H9 (cell line): ENCODE results near the gene NENF. TPM values are rescaled to one million over a fixed set of nuclear protein-coding genes. Genes with fewer than 3 reads are reported as not detected.

ENCODE experiments used
- DNase-seq: peaks from one replicate; pipeline ENCODE4 v3.0.0-alpha.2; 2017
- H2AFZ ChIP-seq: one replicate; pipeline ENCODE4 v1.6.1; 2013; ENCODE audit warnings: mild to moderate bottlenecking, low read length, control low read depth, moderate library complexity
- H2AK5ac ChIP-seq: 2 replicates; pipeline ENCODE4 v1.6.1; 2013; ENCODE audit warnings: low read length, control low read depth, mixed read lengths; ENCODE audit not compliant: insufficient read length
- H2BK120ac ChIP-seq: one replicate; pipeline ENCODE4 v1.6.1; 2013; ENCODE audit warnings: low read depth, mild to moderate bottlenecking, low read length, control low read depth, inconsistent platforms; ENCODE audit not compliant: poor library complexity, severe bottlenecking
- H2BK12ac ChIP-seq: 2 replicates; pipeline ENCODE4 v1.6.1; 2013; ENCODE audit warnings: low read length, control low read depth, mixed read lengths, low read depth; ENCODE audit not compliant: insufficient read length
- H2BK15ac ChIP-seq: 2 replicates; pipeline ENCODE4 v1.6.1; 2013; ENCODE audit warnings: low read depth, low read length, control low read depth
- H2BK20ac ChIP-seq: one replicate; pipeline ENCODE4 v1.6.1; 2013; ENCODE audit warnings: low read depth, mild to moderate bottlenecking, low read length, control low read depth, inconsistent platforms; ENCODE audit not compliant: poor library complexity, severe bottlenecking
- H2BK5ac ChIP-seq: 2 replicates; pipeline ENCODE4 v1.6.1; 2013; ENCODE audit warnings: low read length, control low read depth, mixed read lengths; ENCODE audit not compliant: insufficient read length
- H3K14ac ChIP-seq: 2 replicates; pipeline ENCODE4 v1.6.1; 2013; ENCODE audit warnings: low read length, control low read depth; ENCODE audit not compliant: insufficient read depth
- H3K18ac ChIP-seq: 2 replicates; pipeline ENCODE4 v1.6.1; 2013; ENCODE audit warnings: low read depth, mild to moderate bottlenecking, mixed read lengths, low read length, control low read depth; ENCODE audit not compliant: insufficient read length
- H3K23ac ChIP-seq: 2 replicates; pipeline ENCODE4 v1.6.1; 2013; ENCODE audit warnings: low read length, control low read depth, mixed read lengths, low read depth; ENCODE audit not compliant: insufficient read length
- H3K23me2 ChIP-seq: 2 replicates; pipeline ENCODE4 v1.6.1; 2013; ENCODE audit warnings: low read depth, mild to moderate bottlenecking, mixed read lengths, low read length, control low read depth; ENCODE audit not compliant: insufficient read length, poor library complexity, severe bottlenecking
- H3K27ac ChIP-seq: 2 replicates; pipeline ENCODE4 v1.5.1; 2013; ENCODE audit warnings: low read length, control low read depth, mixed read lengths, low read depth; ENCODE audit not compliant: insufficient read length
- H3K27me3 ChIP-seq: 2 replicates; pipeline ENCODE4 v1.6.1; 2013; ENCODE audit warnings: low read length, control low read depth, inconsistent platforms; ENCODE audit not compliant: insufficient read depth
- H3K4ac ChIP-seq: 2 replicates; pipeline ENCODE4 v1.6.1; 2013; ENCODE audit warnings: low read depth, mild to moderate bottlenecking, control low read depth, inconsistent platforms, low read length, moderate library complexity
- H3K4me1 ChIP-seq: 2 replicates; pipeline ENCODE4 v1.6.1; 2013; ENCODE audit warnings: low read length, control low read depth, inconsistent platforms; ENCODE audit not compliant: insufficient read depth
- H3K4me2 ChIP-seq: 2 replicates; pipeline ENCODE4 v1.6.1; 2013; ENCODE audit warnings: low read length, control low read depth, mixed read lengths; ENCODE audit not compliant: insufficient read length, insufficient read depth
- H3K56ac ChIP-seq: 2 replicates; pipeline ENCODE4 v1.6.1; 2013; ENCODE audit warnings: low read depth, mild to moderate bottlenecking, mixed read lengths, low read length, control low read depth; ENCODE audit not compliant: insufficient read length
- H3K79me1 ChIP-seq: 2 replicates; pipeline ENCODE4 v1.6.1; 2013; ENCODE audit warnings: low read depth, mild to moderate bottlenecking, moderate library complexity, low read length, control low read depth, inconsistent platforms; ENCODE audit not compliant: insufficient read depth, poor library complexity, severe bottlenecking
- H3K79me2 ChIP-seq: 2 replicates; pipeline ENCODE4 v1.6.1; 2013; ENCODE audit warnings: low read length, control low read depth, inconsistent platforms; ENCODE audit not compliant: insufficient read depth
- H3K9ac ChIP-seq: 2 replicates; pipeline ENCODE4 v1.6.1; 2013; ENCODE audit warnings: low read length, control low read depth, mixed read lengths; ENCODE audit not compliant: insufficient read length; ENCODE audit errors: extremely low read depth
- H3K9me3 ChIP-seq: one replicate; pipeline ENCODE4 v1.6.1; 2013; ENCODE audit warnings: low read depth, low read length, inconsistent platforms; ENCODE audit not compliant: control insufficient read depth
- H3T11ph ChIP-seq: one replicate; pipeline ENCODE4 v1.6.1; 2013; ENCODE audit warnings: mild to moderate bottlenecking, low read length, control low read depth, inconsistent platforms
- H4K20me1 ChIP-seq: one replicate; pipeline ENCODE4 v1.6.1; 2013; ENCODE audit not compliant: control insufficient read depth, insufficient read length, insufficient read depth
- H4K5ac ChIP-seq: 2 replicates; pipeline ENCODE4 v1.6.1; 2013; ENCODE audit warnings: low read depth, mild to moderate bottlenecking, mixed read lengths, low read length, control low read depth; ENCODE audit not compliant: insufficient read length
- H4K8ac ChIP-seq: replicated peaks from 2 replicates; pipeline ENCODE4 v1.6.1; 2013; ENCODE audit warnings: low read length, control low read depth, mixed read lengths, low read depth; ENCODE audit not compliant: insufficient read length
- H4K91ac ChIP-seq: 2 replicates; pipeline ENCODE4 v1.6.1; 2013; ENCODE audit warnings: low read depth, mild to moderate bottlenecking, moderate library complexity, mixed read lengths, low read length, control low read depth; ENCODE audit not compliant: insufficient read length
- H3K27ac Mint-ChIP-seq, 3 experiments: 2 replicates in 2 of 3; 3 replicates in 1 of 3; pipeline ENCODE4 v1.8.0; 2020 to 2021; ENCODE audit warnings: mixed read lengths in 3 of 3, mild to moderate bottlenecking in 1 of 3, moderate library complexity in 1 of 3
- H3K27me3 Mint-ChIP-seq: 2 replicates; pipeline ENCODE4 v1.8.0; 2021; ENCODE audit warnings: low read depth, mild to moderate bottlenecking, moderate library complexity, mixed read lengths
- H3K36me3 Mint-ChIP-seq, 3 experiments: 2 replicates in 2 of 3; 3 replicates in 1 of 3; pipeline ENCODE4 v1.8.0; 2020 to 2021; ENCODE audit warnings: low read depth in 3 of 3, mixed read lengths in 3 of 3; ENCODE audit not compliant: insufficient read depth in 1 of 3
- H3K4me1 Mint-ChIP-seq, 2 experiments: 2 replicates each; pipeline ENCODE4 v1.8.0; 2020; ENCODE audit warnings: mixed read lengths in 2 of 2
- H3K4me3 Mint-ChIP-seq, 2 experiments: 2 replicates in 1 of 2; 3 replicates in 1 of 2; pipeline ENCODE4 v1.8.0; 2020 to 2021; ENCODE audit warnings: mild to moderate bottlenecking in 2 of 2, mixed read lengths in 2 of 2, moderate library complexity in 1 of 2
- H3K9me3 Mint-ChIP-seq, 2 experiments: 2 replicates in 1 of 2; 3 replicates in 1 of 2; pipeline ENCODE4 v1.8.0; 2020; ENCODE audit warnings: mild to moderate bottlenecking in 2 of 2, mixed read lengths in 2 of 2, moderate library complexity in 1 of 2
- CTCF ChIP-seq: fragments of 200-600 bp; sonication (generic); conservative IDR thresholded peaks from 3 replicates; pipeline ENCODE4 v1.8.0; 2021; ENCODE audit warnings: antibody characterized with exemption, mild to moderate bottlenecking
- WGBS: extraction: QIAGEN DNeasy Blood & Tissue Kit; methylation state at CpG from one replicate; pipeline ENCODE4 v1.1.7; 2013; ENCODE audit warnings: missing lambda C conversion rate, low lambda C conversion rate, mixed read lengths; ENCODE audit not compliant: insufficient read length; ENCODE audit errors: extremely low coverage; 5-methylcytosine and 5-hydroxymethylcytosine counted together
- total RNA-seq: library from RNA; stranded (reverse); gene quantifications from 2 replicates; pipeline ENCODE4 v1.2.1, GENCODE V29; 2021

The NENF gene
- total RNA-seq, 1 experiment from 2014 or later, result 28.3 TPM

- no peaks in the 10 kb centered on the region for H3K36me3 Mint-ChIP-seq
- TF ChIP-seq CTCF, result no peak
- no peaks in the 10 kb centered on the region for H3K79me2 ChIP-seq
These were observed 52.8 kb downstream of the NENF start for GRCh38 chr1:212485571-212485912.

More at GRCh38 chr1:212485571-212485912, 52.8 kb downstream of the NENF start:
- Histone ChIP-seq H3K27ac (no peak overlapping the region), H3K18ac (peak overlapping the region; percentile 73), H2BK12ac (no peak overlapping the region), H4K5ac (no peak overlapping the region), H2BK15ac (no peak overlapping the region), H3K79me1 (no peaks in the 10 kb centered on the region), H4K8ac (no peak overlapping the region), H3K4ac (no peak overlapping the region), H3K4me2 (no peak overlapping the region), H4K20me1 (no peaks in the 10 kb centered on the region), H3K9ac (no peak overlapping the region), H3K9me3 (no peaks in the 10 kb centered on the region), H2AK5ac (no peak overlapping the region), H4K91ac (no peak overlapping the region), H2BK20ac (no peak overlapping the region), H3K4me1 (no peaks in the 10 kb centered on the region), H3K14ac (peak overlapping the region; percentile 51; the same call in 1 of the 2 replicates), H2AFZ (no peak overlapping the region), H3K56ac (no peak overlapping the region), H2BK120ac (no peak overlapping the region), H3K27me3 (no peaks in the 10 kb centered on the region), H2BK5ac (no peak overlapping the region), H3T11ph (no peak overlapping the region), H3K23ac (no peak overlapping the region), H3K23me2 (no peaks in the 10 kb centered on the region)
- peaks cover 12 to 20% of the 10 kb centered on the region in 2 experiments for H3K4me1 Mint-ChIP-seq
- no peak for DNase-seq
- H3K4me3 Mint-ChIP-seq, result no peak overlapping the region
- H3K27me3 Mint-ChIP-seq, result peaks cover 2% of the 10 kb centered on the region
- H3K27ac Mint-ChIP-seq, result no peak overlapping the region
- WGBS, result no CpG with 5 or more reads among the region's 4 CpGs
- H3K9me3 Mint-ChIP-seq, result no peaks in the 10 kb centered on the region
